PC-3 (cell line): Measurements from ENCODE around the gene RTN4RL1. TPM values are rescaled to one million over a fixed set of nuclear protein-coding genes. Genes with fewer than 3 reads are reported as not detected.

Experiments
- ATAC-seq: fragments of 200-7000 bp; cut with Tn5 transposase; 2 replicates; pipeline ENCODE4 v1.9.1; 2020; ENCODE audit warnings: mild to moderate bottlenecking, moderate library complexity
- BruUV-seq: library from RNA; stranded (reverse); fragments of 400-500 nt; replicated peaks from 2 replicates; lab custom pipeline; 2021; lab: Mats Ljungman, UMichigan
- CTCF ChIA-PET: fragments of 300-600 bp; sonication (Branson Sonifier 250); formaldehyde crosslinking; loops from one replicate; lab custom pipeline; 2022; ENCODE audit warnings: antibody characterized with exemption; lab: Charles Lee
- POLR2A ChIA-PET: fragments of 300-600 bp; sonication (Branson Sonifier 250); formaldehyde crosslinking; loops from one replicate; lab custom pipeline; 2022; ENCODE audit warnings: antibody characterized with exemption; ENCODE audit not compliant: unreplicated experiment; lab: Charles Lee
- DNase-seq: peaks from one replicate; pipeline ENCODE4 v3.0.0-alpha.2; 2015
- H2AFZ ChIP-seq: fragments of 300-600 bp; sonication (generic); 2 replicates; pipeline ENCODE4 v1.6.0; 2016; ENCODE audit warnings: antibody characterized with exemption, low read length
- H3F3A ChIP-seq: fragments of 300-600 bp; sonication (generic); one replicate; pipeline ENCODE4 v1.6.0; 2017; ENCODE audit warnings: antibody characterized with exemption, low read length, control low read depth, mild to moderate bottlenecking; ENCODE audit not compliant: unreplicated experiment
- H3K27ac ChIP-seq: fragments of 300-600 bp; sonication (generic); 2 replicates; pipeline ENCODE4 v1.5.1; 2016; ENCODE audit warnings: mild to moderate bottlenecking, low read length
- H3K27me3 ChIP-seq: fragments of 300-600 bp; sonication (generic); 2 replicates; pipeline ENCODE4 v1.6.1; 2016; ENCODE audit warnings: low read length, mixed read lengths
- H3K36me3 ChIP-seq: fragments of 300-600 bp; sonication (generic); 2 replicates; pipeline ENCODE4 v1.6.1; 2016; ENCODE audit warnings: low read depth, mixed run types, low read length, mixed read lengths
- H3K4me1 ChIP-seq: fragments of 300-600 bp; sonication (generic); 2 replicates; pipeline ENCODE4 v1.5.1; 2016; ENCODE audit warnings: low read length; ENCODE audit not compliant: insufficient read depth
- H3K4me2 ChIP-seq: fragments of 300-600 bp; sonication (generic); 2 replicates; pipeline ENCODE4 v1.6.0; 2016; ENCODE audit warnings: low read length
- H3K4me3 ChIP-seq: fragments of 300-600 bp; sonication (generic); 2 replicates; pipeline ENCODE4 v1.5.1; 2016; ENCODE audit warnings: mild to moderate bottlenecking, low read length, mixed read lengths
- H3K79me2 ChIP-seq: fragments of 300-600 bp; sonication (generic); 2 replicates; pipeline ENCODE4 v1.6.1; 2017; ENCODE audit warnings: low read length, mixed read lengths
- H3K9ac ChIP-seq: fragments of 300-600 bp; sonication (generic); 2 replicates; pipeline ENCODE4 v1.6.0; 2016; ENCODE audit warnings: mild to moderate bottlenecking, low read length
- H3K9me2 ChIP-seq: fragments of 300-600 bp; sonication (generic); replicated peaks from 2 replicates; pipeline ENCODE4 v1.6.1; 2016; ENCODE audit warnings: mixed run types, low read length, mixed read lengths
- H3K9me3 ChIP-seq: fragments of 300-600 bp; sonication (generic); 2 replicates; pipeline ENCODE4 v1.6.1; 2016; ENCODE audit warnings: low read length, mixed read lengths
- H4K20me1 ChIP-seq: fragments of 300-600 bp; sonication (generic); 2 replicates; pipeline ENCODE4 v1.6.1; 2016; ENCODE audit warnings: low read length, mixed read lengths
- CTCF ChIP-seq: fragments of 300-600 bp; sonication (generic); conservative IDR thresholded peaks from 2 replicates; pipeline ENCODE4 v1.5.1; 2017; ENCODE audit warnings: antibody characterized with exemption, low read depth, mild to moderate bottlenecking, low read length
- EZH2 ChIP-seq: fragments of 300-600 bp; sonication (generic); IDR thresholded peaks from one replicate; pipeline ENCODE4 v1.6.1; 2017; ENCODE audit warnings: antibody characterized with exemption, mild to moderate bottlenecking, low read length; ENCODE audit not compliant: unreplicated experiment
- EZH2phosphoT487 ChIP-seq: fragments of 300-600 bp; sonication (generic); IDR thresholded peaks from 2 replicates; pipeline ENCODE4 v1.6.1; 2018; ENCODE audit warnings: mild to moderate bottlenecking, antibody characterized with exemption, low read length, borderline replicate concordance
- intact Hi-C: fragments of 100-400 bp; cut with micrococcal nuclease; formaldehyde crosslinking; loops from 2 replicates; pipeline ENCODE4 v1.9.0; 2023
- total RNA-seq: library from RNA; depleted of rRNA; stranded (reverse); fragments of >200 nt; gene quantifications from 2 replicates; pipeline ENCODE4 v1.2.3, GENCODE V29; 2014

Gene RTN4RL1
- total RNA-seq, 1 experiment from 2014 or later: 6.9 TPM

- CTCF ChIA-PET: no interaction called here
Observed at GRCh38 chr17:1894753-1895339, 130.3 kb downstream of the RTN4RL1 start.

GRCh38 chr17:1890758-1891450, 134.2 kb downstream of the RTN4RL1 start:
- DNase-seq (no peak), ATAC-seq (no peak)
- Histone ChIP-seq H3K4me3 (no peak overlapping the region), H3K9ac (no peak overlapping the region), H3K4me1 (no peaks in the 10 kb centered on the region), H2AFZ (no peak overlapping the region), H3K9me2 (no peaks in the 10 kb centered on the region), H3K27ac (no peak overlapping the region), H3K27me3 (no peaks in the 10 kb centered on the region), H3K79me2 (no peaks in the 10 kb centered on the region), H3K36me3 (peaks cover 19% of the 10 kb centered on the region), H3K4me2 (no peak overlapping the region), H3F3A (no peaks in the 10 kb centered on the region), H4K20me1 (no peaks in the 10 kb centered on the region), H3K9me3 (no peaks in the 10 kb centered on the region)
- ChIA-PET CTCF (no interaction called here), POLR2A (no interaction called here)
- intact Hi-C loops: no loop called here
- no TSS peak for BruUV-seq
- TF ChIP-seq CTCF (no peak), EZH2phosphoT487 (no peak), EZH2 (no peak)

More at GRCh38 chr17:1894753-1895339, 130.3 kb downstream of the RTN4RL1 start:
- Histone ChIP-seq H3K9me3 (no peaks in the 10 kb centered on the region), H3F3A (no peaks in the 10 kb centered on the region), H3K4me3 (no peak overlapping the region), H2AFZ (no peak overlapping the region), H3K27me3 (no peaks in the 10 kb centered on the region), H3K4me1 (no peaks in the 10 kb centered on the region), H3K9me2 (no peaks in the 10 kb centered on the region), H4K20me1 (no peaks in the 10 kb centered on the region), H3K79me2 (no peaks in the 10 kb centered on the region), H3K4me2 (no peak overlapping the region), H3K9ac (no peak overlapping the region), H3K27ac (no peak overlapping the region), H3K36me3 (peaks cover 25% of the 10 kb centered on the region; the same call in 1 of the 2 replicates)
- TF ChIP-seq CTCF (no peak), EZH2phosphoT487 (no peak), EZH2 (no peak)
- BruUV-seq: no TSS peak
- intact Hi-C loops: no loop called here
- DNase-seq (peak; percentile 4), ATAC-seq (0 out of 2 replicates have a peak, but pooled peaks have one; percentile 20)
- POLR2A ChIA-PET: no interaction called here

GRCh38 chr17:1888741-1889140, 136.4 kb downstream of the RTN4RL1 start:
- H3K4me2 ChIP-seq: no peak overlapping the region
- no peak for DNase-seq
- H3K9me2 ChIP-seq: no peaks in the 10 kb centered on the region
- TF ChIP-seq CTCF (no peak), EZH2phosphoT487 (no peak), EZH2 (no peak)
- no TSS peak for BruUV-seq
- intact Hi-C loops: no loop called here
- ChIA-PET POLR2A (no interaction called here), CTCF (no interaction called here)
- H3K36me3 ChIP-seq: peaks cover 39% of the 10 kb centered on the region
- H3K27ac ChIP-seq: no peak overlapping the region
- no peaks in the 10 kb centered on the region for H3K79me2 ChIP-seq
- no peak overlapping the region for H2AFZ ChIP-seq
- H3K27me3 ChIP-seq: no peaks in the 10 kb centered on the region
- no peaks in the 10 kb centered on the region for H3K9me3 ChIP-seq
- no peak overlapping the region for H3K4me3 ChIP-seq
- no peaks in the 10 kb centered on the region for H3F3A ChIP-seq
- no peaks in the 10 kb centered on the region for H4K20me1 ChIP-seq
- H3K4me1 ChIP-seq: no peaks in the 10 kb centered on the region
- no peak overlapping the region for H3K9ac ChIP-seq
- ATAC-seq: no peak
